ENCODE results near the gene RGS4. TPM values are rescaled to one million over a fixed set of nuclear protein-coding genes. Genes with fewer than 3 reads are reported as not detected.

The RGS4 gene
- total and polyA plus RNA-seq, 2 experiments from 2014 or later: 0.32 to 0.38 TPM

DNA sequence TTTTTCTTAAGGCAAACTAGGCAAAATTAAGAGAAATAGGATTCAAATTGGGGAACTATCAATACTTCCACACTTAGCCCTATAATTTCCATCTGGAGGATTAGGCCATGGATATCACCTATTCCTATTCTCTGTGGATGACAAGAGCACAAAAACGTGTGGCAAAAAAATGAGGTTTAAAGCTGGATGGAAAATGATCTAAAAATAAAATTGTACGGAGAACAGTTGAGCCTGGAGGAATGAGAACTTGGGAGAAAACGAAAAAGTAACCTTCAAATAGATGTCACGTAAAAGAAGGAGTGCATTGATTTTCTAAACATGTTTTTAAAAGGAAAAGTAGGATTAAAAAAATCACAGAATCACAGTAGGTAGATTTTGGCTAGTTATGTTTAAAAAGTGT lies 55.7 kb downstream of the RGS4 start:
- no peak for DNase-seq (ENCODE audit: low spot score)
- Mint-ChIP-seq H3K9me3 (no peaks in the 10 kb centered on the region), H3K4me1 (no peaks in the 10 kb centered on the region), H3K4me3 (no peak overlapping the region), H3K27me3 (ENCODE audit: insufficient read depth, low read depth, poor library complexity) (no peaks in the 10 kb centered on the region), H3K27ac (no peak overlapping the region), H3K36me3 (ENCODE audit: low read depth) (no peaks in the 10 kb centered on the region)
- no peaks in the 10 kb centered on the region for H3K36me3 ChIP-seq (ENCODE audit: insufficient read depth)
- no peaks in the 10 kb centered on the region for H3K9me2 ChIP-seq (ENCODE audit: insufficient read depth)
- no peak overlapping the region for H3K4me2 ChIP-seq
- no peaks in the 10 kb centered on the region for H3K4me1 ChIP-seq (ENCODE audit: insufficient read depth)
- TF ChIP-seq, protein P1, sequence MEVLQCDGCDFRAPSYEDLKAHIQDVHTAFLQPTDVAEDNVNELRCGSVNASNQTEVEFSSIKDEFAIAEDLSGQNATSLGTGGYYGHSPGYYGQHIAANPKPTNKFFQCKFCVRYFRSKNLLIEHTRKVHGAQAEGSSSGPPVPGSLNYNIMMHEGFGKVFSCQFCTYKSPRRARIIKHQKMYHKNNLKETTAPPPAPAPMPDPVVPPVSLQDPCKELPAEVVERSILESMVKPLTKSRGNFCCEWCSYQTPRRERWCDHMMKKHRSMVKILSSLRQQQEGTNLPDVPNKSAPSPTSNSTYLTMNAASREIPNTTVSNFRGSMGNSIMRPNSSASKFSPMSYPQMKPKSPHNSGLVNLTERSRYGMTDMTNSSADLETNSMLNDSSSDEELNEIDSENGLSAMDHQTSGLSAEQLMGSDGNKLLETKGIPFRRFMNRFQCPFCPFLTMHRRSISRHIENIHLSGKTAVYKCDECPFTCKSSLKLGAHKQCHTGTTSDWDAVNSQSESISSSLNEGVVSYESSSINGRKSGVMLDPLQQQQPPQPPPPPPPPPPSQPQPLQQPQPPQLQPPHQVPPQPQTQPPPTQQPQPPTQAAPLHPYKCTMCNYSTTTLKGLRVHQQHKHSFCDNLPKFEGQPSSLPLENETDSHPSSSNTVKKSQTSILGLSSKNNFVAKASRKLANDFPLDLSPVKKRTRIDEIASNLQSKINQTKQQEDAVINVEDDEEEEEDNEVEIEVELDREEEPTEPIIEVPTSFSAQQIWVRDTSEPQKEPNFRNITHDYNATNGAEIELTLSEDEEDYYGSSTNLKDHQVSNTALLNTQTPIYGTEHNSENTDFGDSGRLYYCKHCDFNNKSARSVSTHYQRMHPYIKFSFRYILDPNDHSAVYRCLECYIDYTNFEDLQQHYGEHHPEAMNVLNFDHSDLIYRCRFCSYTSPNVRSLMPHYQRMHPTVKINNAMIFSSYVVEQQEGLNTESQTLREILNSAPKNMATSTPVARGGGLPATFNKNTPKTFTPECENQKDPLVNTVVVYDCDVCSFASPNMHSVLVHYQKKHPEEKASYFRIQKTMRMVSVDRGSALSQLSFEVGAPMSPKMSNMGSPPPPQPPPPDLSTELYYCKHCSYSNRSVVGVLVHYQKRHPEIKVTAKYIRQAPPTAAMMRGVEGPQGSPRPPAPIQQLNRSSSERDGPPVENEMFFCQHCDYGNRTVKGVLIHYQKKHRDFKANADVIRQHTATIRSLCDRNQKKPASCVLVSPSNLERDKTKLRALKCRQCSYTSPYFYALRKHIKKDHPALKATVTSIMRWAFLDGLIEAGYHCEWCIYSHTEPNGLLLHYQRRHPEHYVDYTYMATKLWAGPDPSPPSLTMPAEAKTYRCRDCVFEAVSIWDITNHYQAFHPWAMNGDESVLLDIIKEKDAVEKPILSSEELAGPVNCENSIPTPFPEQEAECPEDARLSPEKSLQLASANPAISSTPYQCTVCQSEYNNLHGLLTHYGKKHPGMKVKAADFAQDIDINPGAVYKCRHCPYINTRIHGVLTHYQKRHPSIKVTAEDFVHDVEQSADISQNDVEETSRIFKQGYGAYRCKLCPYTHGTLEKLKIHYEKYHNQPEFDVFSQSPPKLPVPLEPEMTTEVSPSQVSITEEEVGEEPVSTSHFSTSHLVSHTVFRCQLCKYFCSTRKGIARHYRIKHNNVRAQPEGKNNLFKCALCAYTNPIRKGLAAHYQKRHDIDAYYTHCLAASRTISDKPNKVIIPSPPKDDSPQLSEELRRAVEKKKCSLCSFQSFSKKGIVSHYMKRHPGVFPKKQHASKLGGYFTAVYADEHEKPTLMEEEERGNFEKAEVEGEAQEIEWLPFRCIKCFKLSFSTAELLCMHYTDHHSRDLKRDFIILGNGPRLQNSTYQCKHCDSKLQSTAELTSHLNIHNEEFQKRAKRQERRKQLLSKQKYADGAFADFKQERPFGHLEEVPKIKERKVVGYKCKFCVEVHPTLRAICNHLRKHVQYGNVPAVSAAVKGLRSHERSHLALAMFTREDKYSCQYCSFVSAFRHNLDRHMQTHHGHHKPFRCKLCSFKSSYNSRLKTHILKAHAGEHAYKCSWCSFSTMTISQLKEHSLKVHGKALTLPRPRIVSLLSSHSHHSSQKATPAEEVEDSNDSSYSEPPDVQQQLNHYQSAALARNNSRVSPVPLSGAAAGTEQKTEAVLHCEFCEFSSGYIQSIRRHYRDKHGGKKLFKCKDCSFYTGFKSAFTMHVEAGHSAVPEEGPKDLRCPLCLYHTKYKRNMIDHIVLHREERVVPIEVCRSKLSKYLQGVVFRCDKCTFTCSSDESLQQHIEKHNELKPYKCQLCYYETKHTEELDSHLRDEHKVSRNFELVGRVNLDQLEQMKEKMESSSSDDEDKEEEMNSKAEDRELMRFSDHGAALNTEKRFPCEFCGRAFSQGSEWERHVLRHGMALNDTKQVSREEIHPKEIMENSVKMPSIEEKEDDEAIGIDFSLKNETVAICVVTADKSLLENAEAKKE (CRISPR knock-in tag; IDR thresholded peaks at IDR 0.05): no peak
- TF ChIP-seq NANOG (IDR thresholded peaks at IDR 0.05; ENCODE audit: borderline replicate concordance) (no peak), ZNF331 (CRISPR knock-in tag; IDR thresholded peaks at IDR 0.05; ENCODE audit: low read depth) (no peak), EZH2 (IDR thresholded peaks at IDR 0.05; ENCODE audit: low read depth, unreplicated experiment) (no peak), ZNF114 (CRISPR knock-in tag; IDR thresholded peaks at IDR 0.05) (no peak), JUNB (IDR thresholded peaks at IDR 0.05; ENCODE audit: unreplicated experiment) (no peak), REST (IDR thresholded peaks at IDR 0.05; ENCODE audit: unreplicated experiment) (no peak), CREB1 (CRISPR knock-in tag; IDR thresholded peaks at IDR 0.05; ENCODE audit: low read depth) (no peak), POLR2AphosphoS5 (IDR thresholded peaks at IDR 0.05; ENCODE audit: low read depth) (no peak), STAT1 (IDR thresholded peaks at IDR 0.05; ENCODE audit: unreplicated experiment) (no peak), EZH2phosphoT487 (IDR thresholded peaks at IDR 0.05; ENCODE audit: unreplicated experiment) (no peak)
- TF ChIP-seq, protein P2, sequence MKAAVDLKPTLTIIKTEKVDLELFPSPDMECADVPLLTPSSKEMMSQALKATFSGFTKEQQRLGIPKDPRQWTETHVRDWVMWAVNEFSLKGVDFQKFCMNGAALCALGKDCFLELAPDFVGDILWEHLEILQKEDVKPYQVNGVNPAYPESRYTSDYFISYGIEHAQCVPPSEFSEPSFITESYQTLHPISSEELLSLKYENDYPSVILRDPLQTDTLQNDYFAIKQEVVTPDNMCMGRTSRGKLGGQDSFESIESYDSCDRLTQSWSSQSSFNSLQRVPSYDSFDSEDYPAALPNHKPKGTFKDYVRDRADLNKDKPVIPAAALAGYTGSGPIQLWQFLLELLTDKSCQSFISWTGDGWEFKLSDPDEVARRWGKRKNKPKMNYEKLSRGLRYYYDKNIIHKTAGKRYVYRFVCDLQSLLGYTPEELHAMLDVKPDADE (IDR thresholded peaks at IDR 0.05): no peak
- TF ChIP-seq, protein P3, sequence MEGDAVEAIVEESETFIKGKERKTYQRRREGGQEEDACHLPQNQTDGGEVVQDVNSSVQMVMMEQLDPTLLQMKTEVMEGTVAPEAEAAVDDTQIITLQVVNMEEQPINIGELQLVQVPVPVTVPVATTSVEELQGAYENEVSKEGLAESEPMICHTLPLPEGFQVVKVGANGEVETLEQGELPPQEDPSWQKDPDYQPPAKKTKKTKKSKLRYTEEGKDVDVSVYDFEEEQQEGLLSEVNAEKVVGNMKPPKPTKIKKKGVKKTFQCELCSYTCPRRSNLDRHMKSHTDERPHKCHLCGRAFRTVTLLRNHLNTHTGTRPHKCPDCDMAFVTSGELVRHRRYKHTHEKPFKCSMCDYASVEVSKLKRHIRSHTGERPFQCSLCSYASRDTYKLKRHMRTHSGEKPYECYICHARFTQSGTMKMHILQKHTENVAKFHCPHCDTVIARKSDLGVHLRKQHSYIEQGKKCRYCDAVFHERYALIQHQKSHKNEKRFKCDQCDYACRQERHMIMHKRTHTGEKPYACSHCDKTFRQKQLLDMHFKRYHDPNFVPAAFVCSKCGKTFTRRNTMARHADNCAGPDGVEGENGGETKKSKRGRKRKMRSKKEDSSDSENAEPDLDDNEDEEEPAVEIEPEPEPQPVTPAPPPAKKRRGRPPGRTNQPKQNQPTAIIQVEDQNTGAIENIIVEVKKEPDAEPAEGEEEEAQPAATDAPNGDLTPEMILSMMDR (conservative IDR thresholded peaks at IDR 0.05; ENCODE audit: low read depth in 2 of 2): no peak
- H3K79me2 ChIP-seq (replicated peaks; ENCODE audit: insufficient read depth): no peaks in the 10 kb centered on the region
- H3K27me3 ChIP-seq (ENCODE audit: insufficient read depth): no peaks in the 10 kb centered on the region
- H3F3A ChIP-seq (replicated peaks; ENCODE audit: low read depth): no peaks in the 10 kb centered on the region
- no peak overlapping the region for H2AFZ ChIP-seq
- no peak for ATAC-seq
- no peak overlapping the region for H3K27ac ChIP-seq (ENCODE audit: low read depth)
- no peaks in the 10 kb centered on the region for H4K20me1 ChIP-seq (replicated peaks; ENCODE audit: insufficient read depth)
- H3K4me3 ChIP-seq: no peak overlapping the region

Data from GM23338 (cell line).